Calu3 (cell line): ENCODE measurements around the gene B3GNT4. TPM values are rescaled to one million over a fixed set of nuclear protein-coding genes. Genes with fewer than 3 reads are reported as not detected.

Experiments
- Bru-seq: library from RNA; stranded (reverse); fragments of 400-500 nt; gene quantifications from one replicate; lab custom pipeline; 2021; lab: Mats Ljungman, UMichigan
- BruChase-seq, 2 experiments: library from RNA; stranded (reverse); fragments of 400-500 nt; gene quantifications; one replicate each; lab custom pipeline; 2021; lab: Mats Ljungman, UMichigan
- BruUV-seq: library from RNA; stranded (reverse); fragments of 400-500 nt; replicated peaks from 2 replicates; lab custom pipeline; 2021; lab: Mats Ljungman, UMichigan
- CTCF ChIA-PET: fragments of 300-600 bp; sonication (Branson Sonifier 250); formaldehyde crosslinking; loops from one replicate; lab custom pipeline; 2022; ENCODE audit warnings: antibody characterized with exemption; lab: Charles Lee
- DNase-seq: peaks from one replicate; pipeline ENCODE4 v3.0.0; 2022
- H3K27ac Mint-ChIP-seq: one replicate; pipeline ENCODE4 v1.8.0; 2022; ENCODE audit warnings: mixed read lengths; ENCODE audit not compliant: unreplicated experiment
- H3K27me3 Mint-ChIP-seq: one replicate; pipeline ENCODE4 v1.8.0; 2022; ENCODE audit warnings: mixed read lengths; ENCODE audit not compliant: unreplicated experiment
- H3K36me3 Mint-ChIP-seq: one replicate; pipeline ENCODE4 v1.8.0; 2022; ENCODE audit warnings: mild to moderate bottlenecking, moderate library complexity, mixed read lengths; ENCODE audit not compliant: insufficient read depth, unreplicated experiment
- H3K4me1 Mint-ChIP-seq: one replicate; pipeline ENCODE4 v1.8.0; 2022; ENCODE audit warnings: mild to moderate bottlenecking, low read depth, mixed read lengths; ENCODE audit not compliant: unreplicated experiment
- H3K4me3 Mint-ChIP-seq: one replicate; pipeline ENCODE4 v1.8.0; 2022; ENCODE audit warnings: mild to moderate bottlenecking, low read depth, moderate library complexity, mixed read lengths; ENCODE audit not compliant: unreplicated experiment
- H3K9me3 Mint-ChIP-seq: one replicate; pipeline ENCODE4 v1.8.0; 2022; ENCODE audit warnings: low read depth, mixed read lengths; ENCODE audit not compliant: unreplicated experiment
- intact Hi-C: fragments of 100-400 bp; cut with micrococcal nuclease; formaldehyde crosslinking; loops from one replicate; pipeline ENCODE4 v1.10.0; 2022; ENCODE audit not compliant: unreplicated experiment
- long read RNA-seq: library from polyadenylated mRNA; stranded (forward); transcript quantifications from one replicate; pipeline ENCODE4 v2.0.0, GENCODE V29; 2022
- total RNA-seq: library from RNA; stranded (reverse); gene quantifications from 2 replicates; pipeline ENCODE4 v1.2.3, GENCODE V29; 2022
- TF ChIP-seq, protein P1 (sequence below): fragments of 200-600 bp; IDR thresholded peaks from one replicate; pipeline ENCODE4 v1.8.0; 2022; ENCODE audit warnings: antibody characterized with exemption; ENCODE audit not compliant: unreplicated experiment

B3GNT4 gene
- total RNA-seq = 0.47 and 1.1 TPM in 2 replicates
- percentile 19 among the genes with signal in this experiment for Bru-seq, nascent RNA
- percentile 21 among the genes with signal in this experiment for BruChase-seq, experiment 1, labeled RNA remaining after a 6-hour chase
- BruChase-seq, experiment 2, labeled RNA remaining after a 2-hour chase = percentile 26 among the genes with signal in this experiment
- long read RNA-seq = 0 reads

DNA sequence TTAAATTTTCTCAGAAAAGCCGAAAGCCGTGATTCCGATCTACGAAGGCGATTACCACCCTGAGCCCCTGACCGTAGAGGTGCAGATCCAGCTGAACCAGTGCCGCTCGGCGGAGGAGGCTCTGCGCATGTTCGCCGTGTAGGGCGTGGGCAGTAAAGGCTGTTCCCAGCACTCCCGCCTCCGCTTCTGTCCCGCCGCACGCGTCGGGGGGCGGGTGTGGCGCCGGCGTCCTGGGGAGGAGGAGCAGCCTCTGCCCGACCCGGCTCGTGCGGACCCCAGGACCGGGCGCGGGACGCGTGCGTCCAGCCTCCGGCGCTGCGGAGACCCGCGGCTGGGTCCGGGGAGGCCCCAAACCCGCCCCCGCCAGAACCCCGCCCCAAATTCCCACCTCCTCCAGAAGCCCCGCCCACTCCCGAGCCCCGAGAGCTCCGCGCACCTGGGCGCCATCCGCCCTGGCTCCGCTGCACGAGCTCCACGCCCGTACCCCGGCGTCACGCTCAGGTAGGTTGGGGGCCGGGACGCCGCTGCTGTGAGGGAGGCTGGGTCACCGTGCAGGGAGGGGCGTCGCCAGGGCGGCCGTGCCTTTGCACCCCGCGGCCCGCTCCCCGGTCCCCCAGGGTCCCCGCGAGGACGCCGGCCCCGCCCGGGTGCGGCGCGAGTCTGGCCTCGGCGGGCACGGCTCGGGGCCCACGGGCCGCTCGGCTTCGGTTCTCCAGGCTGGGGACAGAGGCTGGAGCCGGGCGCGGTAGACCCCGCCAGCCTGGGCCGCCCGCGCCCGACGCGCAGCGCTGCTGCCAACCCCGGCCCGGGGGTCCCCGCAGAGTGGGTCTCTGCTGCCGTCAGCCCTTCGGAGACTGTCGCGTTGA lies at the start of gene B3GNT4:
Gene B3GNT4 (plus strand): TSS at position 409 of the 866 bp plus-strand sequence. CDS start 910 bp downstream, outside the sequence.
- H3K9me3 Mint-ChIP-seq = no peaks in the 10 kb centered on the region
- peak within 1 kb of the TSS; percentile 1 for H3K27ac Mint-ChIP-seq
- TF ChIP-seq, protein P1, sequence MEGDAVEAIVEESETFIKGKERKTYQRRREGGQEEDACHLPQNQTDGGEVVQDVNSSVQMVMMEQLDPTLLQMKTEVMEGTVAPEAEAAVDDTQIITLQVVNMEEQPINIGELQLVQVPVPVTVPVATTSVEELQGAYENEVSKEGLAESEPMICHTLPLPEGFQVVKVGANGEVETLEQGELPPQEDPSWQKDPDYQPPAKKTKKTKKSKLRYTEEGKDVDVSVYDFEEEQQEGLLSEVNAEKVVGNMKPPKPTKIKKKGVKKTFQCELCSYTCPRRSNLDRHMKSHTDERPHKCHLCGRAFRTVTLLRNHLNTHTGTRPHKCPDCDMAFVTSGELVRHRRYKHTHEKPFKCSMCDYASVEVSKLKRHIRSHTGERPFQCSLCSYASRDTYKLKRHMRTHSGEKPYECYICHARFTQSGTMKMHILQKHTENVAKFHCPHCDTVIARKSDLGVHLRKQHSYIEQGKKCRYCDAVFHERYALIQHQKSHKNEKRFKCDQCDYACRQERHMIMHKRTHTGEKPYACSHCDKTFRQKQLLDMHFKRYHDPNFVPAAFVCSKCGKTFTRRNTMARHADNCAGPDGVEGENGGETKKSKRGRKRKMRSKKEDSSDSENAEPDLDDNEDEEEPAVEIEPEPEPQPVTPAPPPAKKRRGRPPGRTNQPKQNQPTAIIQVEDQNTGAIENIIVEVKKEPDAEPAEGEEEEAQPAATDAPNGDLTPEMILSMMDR = no peak
- peak; percentile 78 for DNase-seq
- H3K4me1 Mint-ChIP-seq = no peaks in the 10 kb centered on the region
- peaks cover 55% of the 10 kb centered on the region for H3K36me3 Mint-ChIP-seq
- H3K27me3 Mint-ChIP-seq = peaks cover 61% of the 10 kb centered on the region
- intact Hi-C loops = no loop called here
- no TSS peak for BruUV-seq
- CTCF ChIA-PET = interaction anchor here (0.6 to 0.9 kb wide), 4 partner anchors 106 to 297 kb away, joined by 3 to 4 read pairs (median 3); partner anchors contain the start of gene ZCCHC8
- H3K4me3 Mint-ChIP-seq = peak within 1 kb of the TSS; percentile 70

DNA sequence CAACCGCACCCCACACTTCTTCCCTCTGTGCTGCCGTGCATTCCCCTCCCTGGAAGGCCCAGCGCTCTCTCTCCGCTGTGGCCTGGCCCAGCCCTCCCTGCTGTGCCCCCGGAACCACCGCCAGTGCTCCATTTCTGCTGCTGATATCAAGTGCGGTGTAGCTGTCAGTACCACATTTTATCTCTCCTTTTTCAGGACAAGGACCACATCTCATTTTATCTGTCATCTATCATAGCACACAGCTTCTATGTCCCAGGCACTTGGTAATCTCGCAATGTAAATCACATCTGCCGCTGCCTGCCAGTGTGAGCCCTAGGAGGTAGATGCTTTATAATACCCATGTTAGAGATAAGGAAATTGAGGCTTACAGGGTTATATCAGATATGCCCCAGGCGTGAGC lies 47.8 kb upstream of the B3GNT4 start:
- TF ChIP-seq, protein P1 = no peak
- Mint-ChIP-seq H3K4me1 (no peaks in the 10 kb centered on the region), H3K9me3 (no peaks in the 10 kb centered on the region), H3K27me3 (peaks cover 40% of the 10 kb centered on the region), H3K27ac (no peak overlapping the region), H3K4me3 (no peak overlapping the region), H3K36me3 (no peaks in the 10 kb centered on the region)
- BruUV-seq = no TSS peak
- no peak for DNase-seq
- CTCF ChIA-PET = no interaction called here
- intact Hi-C loops = no loop called here

DNA sequence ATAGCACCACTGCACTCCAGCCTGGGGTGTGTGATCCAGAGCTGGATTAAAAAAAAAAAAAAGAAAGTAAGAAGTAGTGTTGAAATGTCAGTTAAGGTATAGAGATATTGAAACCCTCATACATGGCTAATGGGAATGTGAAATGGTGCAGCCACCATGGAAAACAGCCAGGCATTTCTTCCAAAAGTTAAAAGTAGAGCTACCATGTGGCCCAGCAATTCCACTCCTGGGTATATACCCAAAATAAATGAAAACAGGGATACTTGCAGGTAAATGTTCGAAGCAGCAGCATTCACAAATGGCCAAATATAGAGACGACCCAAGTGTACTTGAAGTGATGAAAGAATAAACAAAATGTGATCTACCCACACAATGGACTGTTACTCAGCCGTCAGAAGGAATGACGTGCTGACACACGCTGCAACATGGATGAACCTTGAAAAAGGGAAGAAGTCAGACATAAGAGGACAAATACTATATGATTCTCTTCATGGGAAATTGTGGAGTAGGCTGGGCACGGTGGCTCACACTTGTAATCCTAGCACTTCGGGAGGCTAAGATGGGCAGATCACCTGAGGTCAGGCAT lies 44.7 kb upstream of the B3GNT4 start:
- intact Hi-C loops = no loop called here
- H3K27ac Mint-ChIP-seq = no peak overlapping the region
- TF ChIP-seq, protein P1 = no peak
- H3K4me1 Mint-ChIP-seq = no peaks in the 10 kb centered on the region
- CTCF ChIA-PET = no interaction called here
- H3K4me3 Mint-ChIP-seq = no peak overlapping the region
- no peaks in the 10 kb centered on the region for H3K9me3 Mint-ChIP-seq
- H3K27me3 Mint-ChIP-seq = peaks cover 26% of the 10 kb centered on the region
- H3K36me3 Mint-ChIP-seq = no peaks in the 10 kb centered on the region
- DNase-seq = no peak
- BruUV-seq = no TSS peak

DNA sequence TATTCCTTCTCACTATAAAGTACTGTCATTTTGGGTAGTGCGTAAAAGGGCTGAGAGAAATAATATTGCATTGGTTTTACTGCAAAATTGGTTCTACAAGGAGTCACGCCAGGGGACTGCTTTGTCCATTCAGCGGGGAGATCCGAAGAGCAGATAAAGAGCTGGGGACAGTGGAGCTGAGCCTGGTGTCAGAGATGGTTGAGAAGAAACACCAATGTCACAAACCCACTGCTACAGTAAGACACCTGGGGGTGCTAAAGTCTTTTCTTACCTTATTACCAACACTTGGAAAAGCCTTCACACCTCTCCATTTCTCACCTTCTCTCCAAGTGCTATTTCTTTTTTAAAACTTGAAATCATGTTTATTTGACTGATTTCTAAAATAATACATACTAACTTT lies 43.6 kb upstream of the B3GNT4 start:
- no TSS peak for BruUV-seq
- Mint-ChIP-seq H3K4me1 (no peaks in the 10 kb centered on the region), H3K4me3 (no peak overlapping the region), H3K27ac (no peak overlapping the region), H3K27me3 (peaks cover 31% of the 10 kb centered on the region), H3K36me3 (no peaks in the 10 kb centered on the region), H3K9me3 (no peaks in the 10 kb centered on the region)
- intact Hi-C loops = no loop called here
- TF ChIP-seq, protein P1 = no peak
- CTCF ChIA-PET = no interaction called here
- DNase-seq = no peak
